ENCODE measurements around the gene UST.

GRCh38 chr6:148735989-148736388 lies 10.8 kb upstream of the UST start:
- no peak for TF ChIP-seq CTCF (IDR thresholded peaks at IDR 0.05)
- TF ChIP-seq POLR2A (IDR thresholded peaks at IDR 0.05), result no peak
- TF ChIP-seq POLR2AphosphoS5 (IDR thresholded peaks at IDR 0.05), result no peak
- TF ChIP-seq EP300 (IDR thresholded peaks at IDR 0.05), result no peak
